Measurements from ENCODE around the gene ABCC4.

- TF ChIP-seq CTCF (IDR thresholded peaks at IDR 0.05; ENCODE audit: low read depth, low read length, poor library complexity, severe bottlenecking) (no peak), EZH2phosphoT487 (IDR thresholded peaks at IDR 0.05; ENCODE audit: borderline replicate concordance, low read length) (no peak)
Observed at GRCh38 chr13:95197548-95197947, 103.7 kb downstream of the ABCC4 start.
